ENCODE data around the gene RNASE11.

The RNASE11 gene

GRCh38 chr14:20563971-20564370 is 23.8 kb downstream of the RNASE11 start:
- no peak for TF ChIP-seq CTCF (IDR thresholded peaks at IDR 0.05; ENCODE audit: borderline replicate concordance, insufficient read depth, low read depth, low read length)
- no peak overlapping the region for H3K4me3 ChIP-seq (ENCODE audit: low read depth, low read length)

- no peak within 1 kb of the TSS for H3K4me3 ChIP-seq (ENCODE audit: low read depth, low read length)
- no peak for TF ChIP-seq CTCF (IDR thresholded peaks at IDR 0.05; ENCODE audit: borderline replicate concordance, insufficient read depth, low read depth, low read length)
These were observed 26.8 kb downstream of the RNASE11 start, which contains the start of gene RNASE9 for GRCh38 chr14:20560961-20561360. Gene RNASE9 (minus strand): TSS chr14:20561047.

- no peak for TF ChIP-seq CTCF (IDR thresholded peaks at IDR 0.05; ENCODE audit: borderline replicate concordance, insufficient read depth, low read depth, low read length)
- no peak overlapping the region for H3K4me3 ChIP-seq (ENCODE audit: low read depth, low read length)
These were observed 28.3 kb downstream of the RNASE11 start for GRCh38 chr14:20559461-20559904.

- H3K4me3 ChIP-seq (ENCODE audit: low read depth, low read length), result no peak overlapping the region
- no peak for TF ChIP-seq CTCF (IDR thresholded peaks at IDR 0.05; ENCODE audit: borderline replicate concordance, insufficient read depth, low read depth, low read length)
These were observed 30.6 kb downstream of the RNASE11 start for GRCh38 chr14:20557212-20557542.

- TF ChIP-seq CTCF (IDR thresholded peaks at IDR 0.05; ENCODE audit: borderline replicate concordance, insufficient read depth, low read depth, low read length), result no peak
- H3K4me3 ChIP-seq (ENCODE audit: low read depth, low read length), result no peak overlapping the region
These were observed 31.1 kb downstream of the RNASE11 start for GRCh38 chr14:20556500-20557211.

GRCh38 chr14:20555845-20556244 is 32.0 kb downstream of the RNASE11 start:
- no peak overlapping the region for H3K4me3 ChIP-seq (ENCODE audit: low read depth, low read length)
- no peak for TF ChIP-seq CTCF (IDR thresholded peaks at IDR 0.05; ENCODE audit: borderline replicate concordance, insufficient read depth, low read depth, low read length)

- TF ChIP-seq CTCF (IDR thresholded peaks at IDR 0.05; ENCODE audit: borderline replicate concordance, insufficient read depth, low read depth, low read length), result no peak
- no peak overlapping the region for H3K4me3 ChIP-seq (ENCODE audit: low read depth, low read length)
These were observed 34.8 kb downstream of the RNASE11 start for GRCh38 chr14:20553024-20553423.
